HG03469 (cell line): ENCODE data around the gene ANKRD22.
A peak's percentile ranks its signal among the peaks of the same experiment; 100 is the strongest.

Source experiments
- ATAC-seq: cut with Tn5 transposase; IDR thresholded peaks from one replicate; pipeline ENCODE4 v1.9.1; 2021; ENCODE audit warnings: mild to moderate bottlenecking, moderate library complexity, moderate number of reproducible peaks; ENCODE audit not compliant: unreplicated experiment

ANKRD22 gene

DNA sequence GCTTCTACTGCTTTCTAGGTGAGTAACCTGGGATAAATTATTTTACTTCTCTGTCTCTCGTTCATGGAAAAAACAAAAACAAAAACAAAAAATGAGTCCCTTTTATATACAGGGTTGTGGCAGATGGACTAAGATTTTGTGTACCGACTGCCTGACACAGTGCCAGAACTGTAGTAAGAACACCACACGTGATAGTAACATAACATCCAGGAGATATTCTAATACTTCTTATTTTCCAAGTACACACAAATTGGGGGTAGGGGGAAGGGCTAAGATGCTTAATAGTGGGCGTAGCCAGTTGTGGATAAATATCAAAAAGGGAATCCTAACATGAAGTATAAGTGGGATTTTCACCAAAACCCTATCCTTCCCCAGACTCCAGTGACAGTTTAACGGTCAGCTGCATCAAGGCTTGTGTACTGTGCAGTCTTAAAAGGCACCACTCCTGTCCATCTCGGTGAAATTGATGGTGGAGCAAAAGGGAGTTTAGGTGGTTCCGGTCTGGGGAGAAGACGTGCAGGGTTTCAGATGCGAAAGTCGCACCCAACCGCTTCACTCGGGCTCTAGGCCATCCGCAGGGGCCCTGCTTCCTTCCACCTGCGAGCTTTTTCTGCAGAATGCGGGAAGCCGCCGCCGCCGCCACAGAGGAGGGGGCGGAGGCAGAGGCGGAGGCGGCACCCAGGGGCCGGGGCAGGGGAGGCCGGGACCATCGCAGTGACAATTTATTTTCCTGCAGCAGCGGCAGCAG, 28.1 kb upstream of the ANKRD22 start, which contains the start of gene STAMBPL1:
Gene STAMBPL1 (plus strand): TSS at position 712 of the 748 bp plus-strand sequence. CDS start 21,464 bp downstream, outside the sequence.
- ATAC-seq = peak; percentile 22

DNA sequence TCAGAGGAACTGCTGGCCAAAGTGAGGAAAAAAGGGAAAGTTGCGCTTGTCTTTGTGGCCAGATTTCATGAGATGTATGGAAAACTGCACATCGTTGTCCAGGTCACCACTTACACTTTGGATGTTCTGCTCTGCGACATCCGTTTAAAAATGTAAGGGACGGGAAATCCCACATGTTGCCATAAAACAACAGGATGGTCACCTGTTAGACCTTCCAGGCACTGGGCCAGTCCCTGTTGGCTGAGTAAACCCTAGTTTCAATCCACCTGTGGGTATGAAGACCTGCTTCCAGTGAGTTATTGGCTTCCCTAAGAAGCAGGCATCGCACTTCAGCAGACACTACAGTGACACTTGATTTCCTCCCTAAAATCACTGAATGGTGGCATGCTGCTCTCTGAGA, 25.7 kb upstream of the ANKRD22 start:
- no peak for ATAC-seq

DNA sequence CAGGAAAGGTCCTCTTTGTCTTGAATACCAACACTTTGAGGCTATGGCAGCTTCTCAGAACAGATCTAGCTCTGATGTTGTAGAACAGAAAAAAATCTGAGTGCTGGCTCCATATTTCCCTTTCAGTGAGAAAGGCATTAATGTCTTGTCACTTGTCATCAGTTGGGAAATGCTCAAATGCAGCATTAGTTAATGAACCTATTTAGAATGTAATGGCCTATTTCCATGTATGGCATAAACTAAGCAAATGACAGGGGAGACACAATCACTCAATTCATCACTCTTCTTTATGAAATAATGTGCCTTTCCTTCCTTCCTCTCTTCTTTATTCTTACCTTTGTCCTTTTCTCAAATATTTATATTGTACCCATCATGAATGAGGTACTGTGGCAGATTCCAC, 23.4 kb upstream of the ANKRD22 start:
- no peak for ATAC-seq

DNA sequence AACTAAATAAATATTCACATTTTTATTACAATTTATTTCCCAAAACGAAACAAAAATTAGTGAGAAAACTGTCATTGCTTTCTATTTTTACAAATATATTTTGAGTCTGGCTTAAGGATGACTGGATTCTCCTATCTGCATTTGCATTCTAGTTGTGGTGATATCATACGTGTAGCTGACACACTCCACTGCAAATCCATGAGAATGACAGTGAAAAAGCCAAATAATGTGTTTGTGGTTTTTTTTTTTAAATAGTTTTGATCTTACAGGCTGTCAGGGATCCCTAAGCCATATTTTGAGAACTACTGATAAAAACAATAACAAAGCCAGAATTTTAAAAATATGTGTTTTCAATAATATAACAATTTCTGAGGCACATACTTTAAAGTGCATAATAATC, 22.6 kb upstream of the ANKRD22 start:
- ATAC-seq = no peak

DNA sequence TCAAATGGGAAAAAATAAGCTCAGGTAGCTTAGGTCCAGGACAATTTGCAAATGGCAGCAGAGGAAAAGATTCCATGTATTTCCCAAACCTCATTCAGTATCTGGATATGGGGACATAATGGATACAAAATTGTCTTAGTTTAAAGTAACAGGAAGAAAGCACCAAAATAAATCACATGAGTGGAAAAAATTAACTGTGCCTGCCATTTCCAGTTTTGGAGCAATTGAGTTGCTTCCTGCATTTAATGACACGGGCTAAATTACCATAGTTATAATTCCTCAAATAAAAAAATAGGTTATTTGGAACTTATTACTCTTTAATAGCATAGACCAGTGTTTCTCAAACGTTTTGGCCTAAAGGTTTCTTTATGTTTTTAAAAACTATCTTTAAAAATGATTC, 22.1 kb upstream of the ANKRD22 start:
- ATAC-seq = no peak

DNA sequence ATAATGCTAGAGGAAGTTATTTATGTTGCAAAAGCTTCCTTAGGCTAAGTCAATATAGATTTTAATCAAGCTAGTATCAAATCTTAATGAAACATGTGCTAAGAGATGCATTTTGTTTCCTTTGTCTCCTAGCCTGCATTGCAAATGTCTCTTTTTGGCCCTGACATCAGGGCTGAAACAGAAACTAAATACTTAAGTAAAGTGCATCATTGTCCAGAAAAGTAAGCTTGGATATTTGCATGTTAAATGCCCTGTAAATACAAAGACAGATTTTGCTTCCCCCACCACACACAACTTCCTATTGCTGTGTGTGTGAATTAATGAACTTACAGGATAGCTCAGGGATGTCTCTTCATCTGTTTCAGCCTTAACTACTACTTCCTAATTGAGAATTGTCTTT, 18.4 kb upstream of the ANKRD22 start:
- no peak for ATAC-seq

DNA sequence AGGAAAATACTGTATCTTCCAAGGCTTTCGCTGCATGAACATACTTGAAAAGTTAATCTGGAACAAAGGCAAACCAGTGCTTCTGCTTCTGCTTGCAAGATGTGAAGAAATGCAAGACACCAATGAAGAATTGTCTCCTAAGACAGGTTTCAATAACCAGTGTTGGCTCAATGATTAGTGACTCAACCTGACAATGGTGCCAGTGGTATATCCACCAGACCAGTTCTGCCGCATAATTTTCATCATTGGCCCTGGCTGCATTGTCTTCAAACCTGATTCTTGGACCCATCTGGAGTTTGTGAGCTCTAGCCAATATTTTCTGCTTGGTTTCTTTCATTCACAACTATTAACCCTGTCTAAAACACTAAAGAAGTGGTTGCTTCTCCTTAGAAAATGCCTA, 14.8 kb upstream of the ANKRD22 start:
- ATAC-seq = no peak

DNA sequence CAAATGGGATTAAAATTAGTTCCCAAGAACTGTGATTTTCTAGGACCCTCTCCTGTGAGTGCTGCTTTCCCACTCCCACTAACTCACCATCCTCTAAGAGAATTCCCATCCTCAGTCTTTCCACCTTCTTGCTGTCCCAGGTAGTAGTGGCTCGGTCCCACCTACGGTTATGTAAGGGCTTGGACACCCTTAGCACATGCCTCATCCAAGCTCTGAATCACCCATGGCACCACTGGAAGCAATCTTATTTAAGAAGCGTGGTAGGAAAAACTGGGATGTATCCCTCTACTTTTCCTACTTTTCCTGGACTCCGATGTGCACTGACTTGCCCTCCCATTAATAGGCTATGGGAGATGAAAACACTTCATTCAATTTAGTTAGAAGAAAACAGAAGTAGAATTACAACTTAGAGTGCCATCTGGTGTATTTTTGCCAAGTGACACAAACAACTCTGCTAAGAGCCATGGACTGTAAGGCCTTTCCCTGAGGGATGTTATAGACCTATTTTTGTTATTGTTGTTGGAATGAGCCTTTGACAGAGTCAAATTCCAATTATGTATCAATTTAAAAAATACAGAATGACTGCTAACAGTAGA, 13.7 kb upstream of the ANKRD22 start:
- no peak for ATAC-seq

DNA sequence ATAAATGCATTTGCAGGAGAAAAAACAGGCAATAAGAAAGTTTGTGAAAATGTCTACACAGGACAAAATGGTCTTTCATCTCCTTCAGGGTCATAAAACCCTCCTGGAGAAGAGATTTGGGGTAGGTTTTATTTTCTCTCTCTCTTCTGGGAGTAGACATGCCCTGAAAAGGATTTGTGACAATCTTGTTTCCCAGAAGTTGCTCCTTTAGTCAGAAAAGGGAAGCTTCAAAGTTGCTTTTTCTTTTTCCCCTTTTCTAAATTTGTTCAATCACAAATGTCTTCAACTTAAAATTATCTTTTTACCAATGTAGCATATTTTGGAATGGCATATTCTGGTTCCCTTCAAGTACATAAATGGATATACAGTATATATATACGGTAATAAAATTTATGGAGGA, 9.4 kb upstream of the ANKRD22 start:
- ATAC-seq = no peak

DNA sequence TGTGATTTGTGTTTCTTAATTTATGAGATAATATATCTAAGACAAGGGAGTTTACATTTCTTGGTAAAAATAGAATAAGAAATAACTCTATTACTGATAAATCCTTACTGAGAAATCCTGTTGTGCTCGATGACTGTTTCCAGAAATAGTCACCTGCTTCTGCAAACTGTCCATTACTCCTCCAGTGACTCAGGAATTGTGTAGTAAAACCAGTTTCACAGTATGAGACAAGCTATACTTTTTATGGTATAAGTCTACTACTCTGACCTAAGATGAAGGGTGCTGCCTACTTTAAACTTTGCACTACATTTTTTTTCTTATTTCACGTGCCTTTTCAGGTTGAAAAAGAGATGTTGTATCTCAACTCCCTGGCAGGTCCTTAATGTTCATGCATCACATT, 6.8 kb upstream of the ANKRD22 start:
- ATAC-seq = no peak

DNA sequence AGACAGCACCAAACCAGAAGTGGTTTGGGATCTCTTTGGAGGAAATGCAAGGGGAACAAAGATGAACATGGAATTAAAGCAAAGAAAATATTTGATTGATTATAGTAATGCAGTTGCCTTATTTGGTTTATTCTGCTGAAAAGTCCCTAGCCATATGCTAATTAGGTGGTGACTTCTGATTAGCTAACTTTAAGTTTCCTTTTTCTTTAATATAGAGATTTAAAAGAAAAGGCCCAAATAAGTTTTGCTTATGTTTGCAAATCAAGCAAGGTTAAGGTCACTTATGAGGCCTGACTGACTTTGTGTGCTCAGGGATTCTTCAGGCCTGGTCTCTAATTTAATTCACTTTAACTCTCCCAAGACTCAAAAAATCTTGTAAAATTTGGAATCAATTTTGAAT, 6.2 kb upstream of the ANKRD22 start:
- ATAC-seq = no peak

DNA sequence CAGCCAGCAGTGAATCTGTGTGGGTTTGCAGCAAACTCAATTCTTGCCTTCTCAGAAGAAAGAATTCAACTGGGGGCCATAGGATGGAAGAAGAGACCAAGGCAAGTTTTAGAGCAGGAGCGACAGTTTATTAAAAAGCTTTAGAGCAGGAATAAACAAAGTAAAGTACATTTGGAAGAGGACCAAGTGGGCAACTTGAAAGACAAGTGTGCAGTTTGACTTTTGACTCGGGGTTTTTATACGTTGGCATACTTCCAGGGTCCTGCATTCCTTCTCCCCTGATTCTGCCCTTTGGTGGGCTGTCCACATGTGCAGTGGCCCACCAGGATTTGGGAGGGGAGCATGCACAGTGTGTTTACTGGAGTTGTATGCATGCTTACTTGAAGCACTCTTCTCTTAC, 3.0 kb upstream of the ANKRD22 start:
- ATAC-seq = no peak

DNA sequence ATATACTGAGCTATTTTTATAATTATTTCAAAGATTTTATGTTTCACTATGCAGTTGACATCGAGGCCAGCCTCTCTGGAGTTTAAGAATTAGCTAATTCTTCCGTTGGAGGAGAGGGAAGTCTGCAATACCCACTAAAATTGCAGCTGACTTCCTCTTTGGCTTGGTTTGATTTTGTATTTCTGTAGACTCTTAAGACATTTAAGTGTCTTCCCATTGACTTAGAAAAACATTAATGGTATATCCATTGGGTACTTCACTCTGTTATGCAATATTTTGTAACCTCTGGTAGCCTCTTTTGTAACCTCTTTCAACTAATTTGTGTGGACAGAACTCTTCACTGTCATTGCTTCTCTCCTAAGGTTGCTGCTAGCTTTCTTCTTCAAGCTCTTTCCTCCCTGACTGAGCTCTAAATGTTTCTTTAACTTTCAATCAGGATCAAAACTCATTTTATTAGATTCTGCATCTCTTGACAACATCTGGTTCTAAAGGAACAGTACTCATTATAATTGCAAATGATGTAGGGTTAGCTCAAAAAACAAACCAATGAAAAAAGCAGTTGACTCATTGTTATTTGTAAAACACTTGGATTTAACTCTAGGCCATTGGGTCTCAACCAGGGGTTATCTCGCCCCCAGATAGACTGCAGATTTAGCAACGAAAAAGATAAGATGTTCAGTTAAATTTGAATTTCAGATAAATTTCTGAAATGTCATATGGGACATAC, 1.7 kb upstream of the ANKRD22 start:
- ATAC-seq = no peak

DNA sequence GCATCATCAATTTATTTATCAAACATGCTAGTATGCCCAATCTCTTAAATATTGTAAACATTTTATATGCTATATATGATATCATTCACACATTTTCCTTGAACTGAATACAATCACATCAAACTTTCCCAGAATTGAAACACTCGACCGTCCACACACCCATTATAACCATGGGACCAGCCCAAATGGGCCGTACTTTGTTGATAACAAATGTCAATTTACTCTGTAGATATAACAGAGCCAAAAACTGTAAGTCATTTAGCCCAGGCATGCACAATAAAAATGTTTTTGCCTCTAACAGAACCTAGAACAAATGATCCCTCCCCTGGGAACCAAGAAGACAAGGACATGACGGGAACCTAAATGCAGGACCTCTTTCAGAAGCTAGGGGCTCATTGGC, 683 bp upstream of the ANKRD22 start:
- ATAC-seq = no peak

DNA sequence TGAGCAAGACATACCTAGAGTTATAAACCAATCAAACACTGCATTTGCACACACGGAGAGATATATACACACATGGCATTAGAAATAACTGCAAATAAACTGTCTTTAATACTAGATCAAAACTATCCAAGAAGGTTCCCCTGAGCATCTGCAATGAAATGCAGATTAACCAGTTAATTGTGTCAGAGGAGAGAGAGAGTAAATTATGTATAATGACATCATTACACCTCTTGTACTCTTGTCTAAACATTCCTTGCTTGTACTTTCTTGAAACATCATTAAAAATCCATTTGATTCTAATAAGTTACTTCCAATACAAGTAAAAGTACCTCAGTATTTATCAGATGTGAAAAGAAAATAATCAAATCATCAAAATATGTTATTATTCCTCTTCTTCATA, 932 bp downstream of the ANKRD22 start:
- no peak for ATAC-seq

DNA sequence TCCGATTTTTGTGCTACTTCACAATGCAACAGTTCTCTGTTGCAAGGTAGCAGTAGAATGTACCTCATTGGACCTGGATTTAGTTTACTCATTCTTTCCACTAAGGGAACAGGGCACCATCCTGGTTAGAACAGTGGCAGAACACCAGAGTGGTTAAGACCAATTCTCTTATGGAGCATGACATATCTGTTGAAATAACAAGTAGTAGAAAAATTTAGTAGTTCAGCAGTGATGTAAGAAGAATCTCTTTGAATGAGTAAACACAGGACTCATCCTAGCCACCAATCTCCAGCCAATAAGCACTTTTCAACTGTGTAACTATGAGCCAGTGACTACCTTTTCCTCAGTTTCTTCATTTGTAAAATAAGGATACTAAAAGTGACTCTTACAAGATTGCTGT, 2.4 kb downstream of the ANKRD22 start:
- ATAC-seq = no peak

DNA sequence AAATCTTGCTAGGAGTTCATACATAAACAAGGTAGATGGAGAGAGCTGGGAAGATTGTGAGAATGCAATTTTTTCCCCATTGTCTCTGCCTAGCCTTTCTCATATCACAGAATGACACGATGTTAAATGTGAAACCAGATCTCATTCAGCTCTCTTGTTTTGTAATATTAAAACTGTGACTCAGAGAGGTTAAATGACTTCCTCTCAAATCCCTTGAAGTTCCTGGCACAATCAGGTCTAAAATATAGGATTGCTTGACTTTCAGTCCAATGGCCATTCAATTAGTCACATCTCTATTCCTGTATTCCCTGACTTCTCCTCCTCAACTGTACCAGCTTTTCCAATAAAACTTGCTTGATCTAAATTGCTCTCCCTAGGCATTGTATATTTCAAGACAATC, 3.1 kb downstream of the ANKRD22 start:
- no peak for ATAC-seq

DNA sequence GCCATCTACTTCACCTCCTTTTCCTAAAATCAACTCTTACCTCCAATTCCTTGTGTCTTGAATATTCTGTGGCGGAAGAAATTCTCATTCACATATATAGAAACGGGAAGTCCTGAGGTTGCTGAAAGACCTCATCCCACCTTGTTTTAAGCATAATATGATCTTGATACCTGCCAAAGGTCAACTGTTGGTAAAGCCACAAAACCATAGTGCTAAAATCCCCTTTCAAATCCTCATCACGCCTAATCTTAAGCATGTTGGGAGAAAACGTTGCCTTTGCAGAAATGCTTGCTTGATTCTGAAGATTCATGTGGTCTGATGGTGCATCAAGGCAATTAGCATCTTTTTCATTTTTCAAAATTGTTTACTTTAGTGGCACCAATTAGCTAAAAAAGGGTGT, 8.5 kb downstream of the ANKRD22 start:
- no peak for ATAC-seq

DNA sequence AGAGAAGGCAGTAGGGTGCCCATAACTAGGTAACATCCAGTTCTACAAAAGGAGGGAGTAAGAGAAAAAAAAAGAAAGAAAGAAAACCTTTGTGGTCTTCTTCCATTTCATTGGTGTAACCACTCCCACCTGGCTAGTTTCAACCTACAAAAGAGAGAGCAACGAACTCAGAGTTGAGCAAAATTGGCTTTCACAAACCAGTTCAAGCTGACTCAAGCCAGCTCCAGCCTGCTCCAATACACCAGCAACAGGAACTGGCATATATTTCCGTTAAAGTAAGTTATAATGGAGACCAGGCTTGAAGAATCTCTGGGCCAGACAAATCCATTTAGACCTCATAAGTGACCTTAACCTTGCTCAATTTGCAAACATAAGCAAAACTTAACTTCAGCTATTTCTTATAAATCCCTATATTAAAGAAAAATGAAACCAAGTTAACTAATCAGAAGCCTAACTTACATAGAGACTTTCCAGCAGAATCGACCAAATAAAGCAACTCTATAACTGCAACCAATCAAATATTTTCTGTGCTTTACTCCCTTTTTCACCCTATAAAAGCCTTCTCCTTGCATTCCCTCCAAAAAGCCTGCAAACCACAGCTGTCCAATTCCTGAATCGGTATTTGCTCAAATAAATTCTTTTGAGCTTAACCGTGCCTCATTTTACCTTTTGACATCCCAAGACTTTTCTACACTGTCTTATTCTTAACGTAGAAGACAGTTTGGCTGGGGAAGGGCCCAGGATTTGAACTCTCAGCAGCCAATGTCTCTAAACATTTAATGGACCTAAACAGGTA, 10.1 kb downstream of the ANKRD22 start:
- ATAC-seq = no peak

DNA sequence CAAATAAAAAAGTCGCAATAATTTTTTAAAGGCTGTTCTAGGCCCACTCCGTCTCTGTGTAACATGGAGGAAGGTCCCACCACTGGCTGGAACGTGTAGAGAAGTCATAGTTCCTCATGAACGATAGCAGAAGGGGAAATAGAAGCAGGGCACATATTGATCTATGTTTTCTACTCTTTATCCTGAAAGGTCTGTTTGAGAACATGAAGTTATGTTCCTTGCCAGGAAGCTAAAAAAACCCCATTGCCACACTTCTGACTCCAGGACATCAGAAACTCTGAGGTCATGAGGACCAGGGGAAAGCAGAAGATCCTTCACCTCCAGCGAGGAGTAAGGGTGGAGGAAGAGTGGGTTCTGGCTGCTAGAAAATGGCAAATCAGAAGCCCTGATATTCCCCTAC, 10.8 kb downstream of the ANKRD22 start:
- ATAC-seq = no peak

DNA sequence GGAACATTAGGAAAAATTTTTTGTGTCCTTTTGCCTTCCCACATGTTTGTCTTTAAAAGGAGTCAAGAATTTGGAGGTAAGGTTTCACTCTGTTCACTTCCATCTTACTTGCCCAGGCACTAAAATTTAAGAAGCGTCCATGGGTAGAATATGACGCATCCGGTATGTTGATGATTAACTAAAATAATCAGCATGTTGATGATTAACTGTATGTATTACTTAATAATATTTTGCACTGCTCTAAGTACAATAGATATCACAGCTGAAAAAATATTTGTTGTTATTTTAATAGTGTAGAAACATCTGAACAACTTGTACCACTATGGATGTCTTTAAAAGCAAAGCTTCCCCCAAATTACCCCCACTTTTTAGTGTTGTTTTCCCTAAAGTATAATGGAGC, 11.5 kb downstream of the ANKRD22 start:
- no peak for ATAC-seq
